ENCODE results near the gene ZAP70. TPM values are rescaled to one million over a fixed set of nuclear protein-coding genes. Genes with fewer than 3 reads are reported as not detected.

Gene ZAP70
- total and polyA plus RNA-seq, 2 of the 13 experiments (the other 11 are each of a cell fraction or from before 2014, with no cell fraction given): 0.51 to 4.0 TPM

DNA sequence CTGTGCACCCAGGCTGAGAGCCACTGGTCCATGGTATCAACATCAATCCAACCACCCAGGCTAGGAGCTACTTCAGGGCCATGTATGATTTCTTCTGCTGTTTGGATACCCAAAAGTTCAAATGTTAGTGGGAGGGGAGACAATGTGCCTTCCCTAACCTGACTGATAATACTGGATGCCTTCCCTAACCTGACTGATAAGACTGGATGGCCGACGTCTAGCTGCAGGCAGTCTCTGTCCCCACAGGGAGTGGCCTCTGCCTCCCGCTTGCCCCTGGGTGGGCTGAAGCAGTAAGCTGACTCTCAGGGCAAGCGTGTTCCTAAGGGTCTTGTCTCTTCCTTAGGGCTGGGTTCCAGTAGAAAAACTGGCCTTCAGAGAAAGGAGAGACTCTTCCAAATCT, 65.8 kb downstream of the ZAP70 start (continued):
- TF ChIP-seq NONO (IDR thresholded peaks at IDR 0.05) (no peak), NONO (CRISPR knock-in tag; conservative IDR thresholded peaks at IDR 0.05) (no peak)

DNA sequence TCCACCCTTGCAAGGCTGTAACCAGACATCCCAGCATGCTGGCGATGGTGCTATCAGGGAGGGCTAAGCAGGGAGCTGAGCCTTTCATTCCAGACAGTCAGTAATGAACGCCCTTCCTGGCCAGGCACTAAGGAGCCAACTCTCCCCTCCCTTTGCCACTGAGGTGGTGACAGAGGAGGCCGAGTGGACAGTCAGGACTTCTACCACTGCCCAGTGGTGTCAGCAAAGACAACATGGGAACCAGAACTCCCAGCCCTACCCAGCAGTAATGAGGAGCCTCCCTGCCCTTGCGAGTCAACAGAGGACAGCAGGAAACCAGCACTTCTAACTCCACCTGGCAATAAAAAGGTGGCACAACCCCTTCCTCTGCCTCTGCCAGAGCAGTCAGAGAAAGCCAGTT, 68.6 kb downstream of the ZAP70 start:
- FAIRE-seq: no peak
- Histone ChIP-seq H3K9me3 (ENCODE audit: low read length) (no peaks in the 10 kb centered on the region), H4K20me1 (ENCODE audit: insufficient read depth, low read length) (no peaks in the 10 kb centered on the region), H3K4me1 (ENCODE audit: insufficient read depth, low read length) (no peaks in the 10 kb centered on the region), H3K36me3 (replicated peaks in 1 of 2; ENCODE audit: control insufficient read depth in 1 of 2, insufficient read depth in 2 of 2, low read length in 2 of 2) (peaks cover 2 to 9% of the 10 kb centered on the region in 2 experiments; a peak in 3 of 5 replicates), H3K79me2 (ENCODE audit: insufficient read depth, low read length) (no peaks in the 10 kb centered on the region), H3K4me3 (replicated peaks in 1 of 3; ENCODE audit: insufficient read depth in 1 of 3, low read depth in 2 of 3, low read length in 3 of 3) (no peak overlapping the region), H3K9ac (ENCODE audit: insufficient read depth, low read depth, low read length) (no peak overlapping the region), H3K27me3 (ENCODE audit: control insufficient read depth in 1 of 2, insufficient read depth in 2 of 2, low read length in 2 of 2) (no peaks in the 10 kb centered on the region), H2AFZ (ENCODE audit: low read length) (no peak overlapping the region), H3K4me2 (ENCODE audit: low read depth, low read length) (no peak overlapping the region), H3K27ac (ENCODE audit: extremely low read length, insufficient read depth, low read length) (no peak overlapping the region)
- no peak for DNase-seq (ENCODE audit: low spot score)
- ChIA-PET CTCF (ENCODE audit: low intra/inter-chr PET ratio, low total read pairs) (no interaction called here), POLR2A (no interaction called here)
- no TSS peak for BruUV-seq (replicated peaks)
- 96% methylated on average over 4 of the region's 4 CpGs for WGBS (ENCODE audit: low lambda C conversion rate)
- in situ Hi-C loops (cut with HindIII; ENCODE audit: extremely low pct_ligation_motif_present, low pct_unique_long_range_greater_than_20kb) (no loop called here), intact Hi-C loops (cut with micrococcal nuclease; ENCODE audit: unreplicated experiment) (no loop called here)
- TF ChIP-seq NR2F1 (CRISPR knock-in tag; IDR thresholded peaks at IDR 0.05): no peak
- TF ChIP-seq ZEB1 (IDR thresholded peaks at IDR 0.05; ENCODE audit: insufficient replicate concordance, low read depth): no peak
- TF ChIP-seq ERF (CRISPR knock-in tag; IDR thresholded peaks at IDR 0.05): no peak
- TF ChIP-seq, protein P1, sequence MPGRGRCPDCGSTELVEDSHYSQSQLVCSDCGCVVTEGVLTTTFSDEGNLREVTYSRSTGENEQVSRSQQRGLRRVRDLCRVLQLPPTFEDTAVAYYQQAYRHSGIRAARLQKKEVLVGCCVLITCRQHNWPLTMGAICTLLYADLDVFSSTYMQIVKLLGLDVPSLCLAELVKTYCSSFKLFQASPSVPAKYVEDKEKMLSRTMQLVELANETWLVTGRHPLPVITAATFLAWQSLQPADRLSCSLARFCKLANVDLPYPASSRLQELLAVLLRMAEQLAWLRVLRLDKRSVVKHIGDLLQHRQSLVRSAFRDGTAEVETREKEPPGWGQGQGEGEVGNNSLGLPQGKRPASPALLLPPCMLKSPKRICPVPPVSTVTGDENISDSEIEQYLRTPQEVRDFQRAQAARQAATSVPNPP (CRISPR knock-in tag; IDR thresholded peaks at IDR 0.05): no peak
- TF ChIP-seq SIN3A (IDR thresholded peaks at IDR 0.05; ENCODE audit: borderline replicate concordance, low read depth, low read length): no peak
- TF ChIP-seq ZC3H13 (CRISPR knock-in tag; IDR thresholded peaks at IDR 0.05): no peak
- TF ChIP-seq, protein P2, sequence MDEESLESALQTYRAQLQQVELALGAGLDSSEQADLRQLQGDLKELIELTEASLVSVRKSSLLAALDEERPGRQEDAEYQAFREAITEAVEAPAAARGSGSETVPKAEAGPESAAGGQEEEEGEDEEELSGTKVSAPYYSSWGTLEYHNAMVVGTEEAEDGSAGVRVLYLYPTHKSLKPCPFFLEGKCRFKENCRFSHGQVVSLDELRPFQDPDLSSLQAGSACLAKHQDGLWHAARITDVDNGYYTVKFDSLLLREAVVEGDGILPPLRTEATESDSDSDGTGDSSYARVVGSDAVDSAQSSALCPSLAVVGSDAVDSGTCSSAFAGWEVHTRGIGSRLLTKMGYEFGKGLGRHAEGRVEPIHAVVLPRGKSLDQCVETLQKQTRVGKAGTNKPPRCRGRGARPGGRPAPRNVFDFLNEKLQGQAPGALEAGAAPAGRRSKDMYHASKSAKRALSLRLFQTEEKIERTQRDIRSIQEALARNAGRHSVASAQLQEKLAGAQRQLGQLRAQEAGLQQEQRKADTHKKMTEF (CRISPR knock-in tag; IDR thresholded peaks at IDR 0.05): no peak
- TF ChIP-seq BHLHE40 (IDR thresholded peaks at IDR 0.05; ENCODE audit: low read length): no peak
- TF ChIP-seq, protein P3, sequence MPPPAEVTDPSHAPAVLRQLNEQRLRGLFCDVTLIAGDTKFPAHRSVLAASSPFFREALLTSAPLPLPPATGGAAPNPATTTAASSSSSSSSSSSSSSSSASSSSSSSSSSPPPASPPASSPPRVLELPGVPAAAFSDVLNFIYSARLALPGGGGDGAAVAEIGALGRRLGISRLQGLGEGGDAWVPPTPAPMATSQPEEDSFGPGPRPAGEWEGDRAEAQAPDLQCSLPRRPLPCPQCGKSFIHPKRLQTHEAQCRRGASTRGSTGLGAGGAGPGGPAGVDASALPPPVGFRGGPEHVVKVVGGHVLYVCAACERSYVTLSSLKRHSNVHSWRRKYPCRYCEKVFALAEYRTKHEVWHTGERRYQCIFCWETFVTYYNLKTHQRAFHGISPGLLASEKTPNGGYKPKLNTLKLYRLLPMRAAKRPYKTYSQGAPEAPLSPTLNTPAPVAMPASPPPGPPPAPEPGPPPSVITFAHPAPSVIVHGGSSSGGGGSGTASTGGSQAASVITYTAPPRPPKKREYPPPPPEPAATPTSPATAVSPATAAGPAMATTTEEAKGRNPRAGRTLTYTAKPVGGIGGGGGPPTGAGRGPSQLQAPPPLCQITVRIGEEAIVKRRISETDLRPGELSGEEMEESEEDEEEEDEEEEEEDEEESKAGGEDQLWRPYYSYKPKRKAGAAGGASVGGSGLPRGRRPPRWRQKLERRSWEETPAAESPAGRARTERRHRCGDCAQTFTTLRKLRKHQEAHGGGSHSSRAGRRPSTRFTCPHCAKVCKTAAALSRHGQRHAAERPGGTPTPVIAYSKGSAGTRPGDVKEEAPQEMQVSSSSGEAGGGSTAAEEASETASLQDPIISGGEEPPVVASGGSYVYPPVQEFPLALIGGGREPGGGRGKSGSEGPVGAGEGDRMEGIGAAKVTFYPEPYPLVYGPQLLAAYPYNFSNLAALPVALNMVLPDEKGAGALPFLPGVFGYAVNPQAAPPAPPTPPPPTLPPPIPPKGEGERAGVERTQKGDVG (CRISPR knock-in tag; IDR thresholded peaks at IDR 0.05; ENCODE audit: borderline replicate concordance): no peak
- TF ChIP-seq ZNF232 (CRISPR knock-in tag; IDR thresholded peaks at IDR 0.05; ENCODE audit: borderline replicate concordance): no peak
- TF ChIP-seq ZFP41 (CRISPR knock-in tag; IDR thresholded peaks at IDR 0.05; ENCODE audit: borderline replicate concordance): no peak
- no peak for TF ChIP-seq ZFP36 (IDR thresholded peaks at IDR 0.05; ENCODE audit: borderline replicate concordance, low read depth, low read length, partially characterized antibody)
- TF ChIP-seq, protein P4, sequence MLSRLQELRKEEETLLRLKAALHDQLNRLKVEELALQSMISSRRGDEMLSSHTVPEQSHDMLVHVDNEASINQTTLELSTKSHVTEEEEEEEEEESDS (CRISPR knock-in tag; IDR thresholded peaks at IDR 0.05; ENCODE audit: borderline replicate concordance): no peak
- TF ChIP-seq, protein P5, sequence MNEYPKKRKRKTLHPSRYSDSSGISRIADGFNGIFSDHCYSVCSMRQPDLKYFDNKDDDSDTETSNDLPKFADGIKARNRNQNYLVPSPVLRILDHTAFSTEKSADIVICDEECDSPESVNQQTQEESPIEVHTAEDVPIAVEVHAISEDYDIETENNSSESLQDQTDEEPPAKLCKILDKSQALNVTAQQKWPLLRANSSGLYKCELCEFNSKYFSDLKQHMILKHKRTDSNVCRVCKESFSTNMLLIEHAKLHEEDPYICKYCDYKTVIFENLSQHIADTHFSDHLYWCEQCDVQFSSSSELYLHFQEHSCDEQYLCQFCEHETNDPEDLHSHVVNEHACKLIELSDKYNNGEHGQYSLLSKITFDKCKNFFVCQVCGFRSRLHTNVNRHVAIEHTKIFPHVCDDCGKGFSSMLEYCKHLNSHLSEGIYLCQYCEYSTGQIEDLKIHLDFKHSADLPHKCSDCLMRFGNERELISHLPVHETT (CRISPR knock-in tag; conservative IDR thresholded peaks at IDR 0.05): no peak
- no peak for ATAC-seq
